Left hindlimb (tissue), 1 donor: ENCODE measurements around the gene RSRC2.
"Not testable (repeated sequence)": the region's sequence is repeated elsewhere in the genome, so short reads cannot be mapped to it uniquely, and the experiment has no call there.

Experiments used
- DNase-seq: peaks from one replicate; pipeline ENCODE4 v3.0.0-alpha.2; 2018

The RSRC2 gene, protein sequence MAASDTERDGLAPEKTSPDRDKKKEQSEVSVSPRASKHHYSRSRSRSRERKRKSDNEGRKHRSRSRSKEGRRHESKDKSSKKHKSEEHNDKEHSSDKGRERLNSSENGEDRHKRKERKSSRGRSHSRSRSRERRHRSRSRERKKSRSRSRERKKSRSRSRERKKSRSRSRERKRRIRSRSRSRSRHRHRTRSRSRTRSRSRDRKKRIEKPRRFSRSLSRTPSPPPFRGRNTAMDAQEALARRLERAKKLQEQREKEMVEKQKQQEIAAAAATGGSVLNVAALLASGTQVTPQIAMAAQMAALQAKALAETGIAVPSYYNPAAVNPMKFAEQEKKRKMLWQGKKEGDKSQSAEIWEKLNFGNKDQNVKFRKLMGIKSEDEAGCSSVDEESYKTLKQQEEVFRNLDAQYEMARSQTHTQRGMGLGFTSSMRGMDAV

GRCh38 chr12:122526683-122527477 lies at the start of gene RSRC2, which contains the start of gene KNTC1:
TSS of gene RSRC2 (minus strand) at chr12:122526936. CDS start at chr12:122526853, 83 bp downstream.
TSS of gene KNTC1 (plus strand) at chr12:122527249. CDS start at chr12:122530064, 2,815 bp downstream.
- peak; percentile 99 for DNase-seq

GRCh38 chr12:122571821-122572220 lies 45.1 kb upstream of the RSRC2 start:
- DNase-seq, result no peak

GRCh38 chr12:122570006-122570405 lies 43.3 kb upstream of the RSRC2 start:
- DNase-seq, result not testable (repeated sequence)

DNA sequence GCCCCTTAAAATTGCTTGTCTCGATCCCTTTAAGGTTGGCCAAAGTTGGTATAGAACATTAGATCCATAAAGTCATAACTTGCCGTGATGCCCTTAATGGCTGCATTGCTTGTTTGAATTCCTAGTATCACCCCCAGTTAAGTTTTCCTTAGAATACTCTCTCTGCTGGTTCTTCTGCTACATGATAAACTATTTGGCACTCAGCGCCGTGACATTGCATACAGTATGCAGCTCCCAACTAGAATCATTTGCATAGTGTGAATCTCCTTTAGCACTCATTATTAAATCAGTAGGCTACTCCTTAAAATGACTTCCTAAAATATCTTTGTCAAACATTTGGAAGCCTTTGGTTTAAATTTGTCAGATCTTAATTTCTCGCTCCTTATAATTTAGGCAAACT lies 42.6 kb upstream of the RSRC2 start:
- DNase-seq, result no peak

DNA sequence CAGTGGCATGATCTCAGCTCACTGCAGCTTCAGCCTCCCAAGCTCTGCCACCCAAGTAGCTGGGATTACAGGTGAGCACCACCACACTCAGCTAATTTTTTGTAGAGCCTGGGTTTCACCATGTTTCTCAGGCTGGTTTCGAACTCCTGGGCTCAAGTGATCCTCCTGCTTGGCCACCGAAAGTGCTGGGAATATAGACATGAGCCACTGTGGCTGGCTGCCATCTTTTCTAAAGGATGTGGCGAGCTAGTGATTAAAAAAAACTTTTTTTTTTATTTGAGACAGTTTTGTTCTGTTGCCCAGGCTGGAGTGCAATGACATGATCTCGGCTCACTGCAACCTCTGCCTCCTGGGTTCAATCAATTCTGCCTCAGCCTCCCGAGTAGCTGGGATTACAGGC lies 40.1 kb upstream of the RSRC2 start:
- not testable (repeated sequence) for DNase-seq

DNA sequence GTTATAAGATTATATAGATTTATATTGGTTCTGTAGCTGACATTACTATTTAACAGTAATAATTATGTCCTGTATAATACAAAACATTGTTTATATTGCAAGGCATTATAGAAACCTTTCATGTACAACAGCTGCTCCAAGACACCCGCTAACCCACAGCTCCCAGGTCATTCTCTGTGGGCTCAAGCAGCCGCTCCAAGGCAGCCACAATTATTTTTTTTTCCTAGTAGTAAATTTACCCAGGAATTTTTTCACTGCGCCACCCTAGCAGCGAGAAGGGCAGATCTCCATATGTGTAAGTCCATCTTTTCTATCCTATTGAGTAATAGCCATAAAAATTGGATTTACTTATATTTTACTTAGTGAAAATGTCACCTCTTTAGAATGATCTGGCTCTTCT lies 36.6 kb upstream of the RSRC2 start:
- no peak for DNase-seq

- DNase-seq, result no peak
Measured at GRCh38 chr12:122560138-122560537, 33.4 kb upstream of the RSRC2 start.

GRCh38 chr12:122558745-122559641 lies 32.3 kb upstream of the RSRC2 start:
- DNase-seq, result no peak

DNA sequence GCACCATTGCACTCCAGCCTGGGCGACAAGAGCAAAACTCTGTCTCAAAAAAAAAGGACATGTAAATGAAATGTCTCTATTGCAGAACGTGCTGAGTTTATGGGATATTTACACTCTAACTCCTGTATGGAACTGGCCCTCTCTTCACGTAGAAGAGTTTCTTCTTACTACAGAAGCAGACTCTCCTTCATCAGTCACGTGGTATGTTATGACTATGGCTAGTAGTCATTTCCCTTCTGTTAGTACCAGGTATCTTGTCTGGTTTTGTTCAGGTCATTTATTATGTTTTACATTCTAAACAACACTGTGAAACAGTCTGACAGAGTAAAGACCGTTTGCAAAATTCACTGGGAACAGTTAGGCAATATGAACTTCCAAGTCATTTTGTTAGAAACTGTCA lies 20.6 kb upstream of the RSRC2 start:
- DNase-seq, result no peak

- DNase-seq, result no peak
Measured at GRCh38 chr12:122545855-122546254, 19.1 kb upstream of the RSRC2 start.

DNA sequence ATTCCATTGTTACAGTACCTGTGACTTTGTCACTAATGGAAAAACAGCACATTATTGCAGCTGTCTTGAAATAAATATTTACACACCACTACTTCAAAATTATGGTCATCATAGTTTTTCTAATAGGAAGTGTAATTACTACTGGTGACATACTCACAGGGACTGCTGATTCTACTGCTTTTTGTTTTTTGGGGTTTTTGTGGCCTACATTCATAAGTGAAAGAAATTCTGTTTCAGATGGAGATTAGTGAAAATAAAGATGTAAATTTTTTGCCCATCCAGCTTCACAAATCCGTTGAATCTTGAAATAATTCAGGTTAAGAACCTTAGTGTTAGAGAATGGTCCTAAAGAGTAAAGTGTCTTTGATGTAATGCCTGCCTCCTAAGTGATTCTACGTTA lies 17.8 kb upstream of the RSRC2 start:
- DNase-seq, result no peak

- no peak for DNase-seq
Measured at GRCh38 chr12:122538496-122538895, 11.8 kb upstream of the RSRC2 start.

DNA sequence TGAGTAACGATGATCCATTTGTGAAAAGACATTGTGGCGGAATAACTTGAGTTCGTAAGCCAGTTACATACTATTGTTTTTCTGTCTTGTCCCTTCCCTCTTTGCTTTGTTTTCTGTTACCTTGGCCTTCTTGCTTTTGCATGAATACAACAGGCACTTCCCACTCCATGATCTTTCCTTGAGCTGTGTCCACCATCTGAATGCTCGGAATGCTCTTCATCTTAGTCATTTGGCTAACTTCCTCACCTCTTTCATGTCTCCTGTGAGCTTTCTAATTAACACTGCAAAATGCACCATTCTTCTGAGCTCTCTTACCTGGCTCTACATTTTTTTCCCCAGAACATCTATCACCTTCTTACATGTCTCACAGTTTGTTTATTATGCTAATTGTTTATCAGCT lies 10.3 kb upstream of the RSRC2 start:
- no peak for DNase-seq

GRCh38 chr12:122533856-122534255 lies 7.1 kb upstream of the RSRC2 start:
- no peak for DNase-seq

GRCh38 chr12:122528992-122529391 lies 2.3 kb upstream of the RSRC2 start:
- DNase-seq, result no peak

DNA sequence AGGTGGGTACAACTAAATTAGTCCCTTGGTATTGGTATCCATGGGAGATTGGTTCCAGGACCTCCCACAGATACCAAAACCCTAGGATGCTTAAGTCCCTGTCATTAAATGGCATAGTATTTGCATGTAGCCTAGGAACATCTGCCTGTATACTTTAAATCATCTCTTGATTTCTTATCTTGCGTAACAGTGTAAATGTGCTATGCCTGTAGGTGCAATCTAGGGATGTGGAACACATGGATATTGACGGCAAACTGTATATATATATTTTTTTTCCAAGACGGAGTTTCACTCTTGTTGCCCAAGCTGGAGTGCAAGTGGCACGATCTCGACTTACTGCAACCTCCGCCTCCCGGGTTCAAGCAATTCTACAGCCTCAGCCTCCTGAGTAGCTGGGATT lies 1.8 kb upstream of the RSRC2 start:
- DNase-seq, result no peak

DNA sequence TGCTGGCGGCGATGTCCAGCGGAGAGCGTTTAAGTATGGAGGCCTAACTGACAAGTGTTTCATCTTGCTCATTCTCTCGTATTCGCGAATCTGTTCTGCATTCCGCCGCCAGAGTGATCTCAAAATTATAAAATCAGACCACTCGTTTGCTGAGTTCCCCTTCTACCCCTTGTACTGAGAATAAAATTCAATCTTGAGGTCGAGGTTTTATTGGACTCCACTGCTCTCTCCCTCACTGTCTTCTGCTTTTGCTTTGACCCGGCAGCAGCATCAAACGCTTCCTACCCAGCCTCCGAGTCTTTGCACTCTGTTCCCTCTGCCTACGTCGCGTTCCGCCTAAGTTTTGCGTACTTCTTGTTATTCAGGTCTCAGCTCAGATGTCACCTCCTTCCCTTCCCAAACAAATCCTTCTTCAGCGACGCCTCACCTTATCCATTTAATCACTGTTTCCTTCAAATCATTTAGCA lies 775 bp upstream of the RSRC2 start:
- no peak for DNase-seq

DNA sequence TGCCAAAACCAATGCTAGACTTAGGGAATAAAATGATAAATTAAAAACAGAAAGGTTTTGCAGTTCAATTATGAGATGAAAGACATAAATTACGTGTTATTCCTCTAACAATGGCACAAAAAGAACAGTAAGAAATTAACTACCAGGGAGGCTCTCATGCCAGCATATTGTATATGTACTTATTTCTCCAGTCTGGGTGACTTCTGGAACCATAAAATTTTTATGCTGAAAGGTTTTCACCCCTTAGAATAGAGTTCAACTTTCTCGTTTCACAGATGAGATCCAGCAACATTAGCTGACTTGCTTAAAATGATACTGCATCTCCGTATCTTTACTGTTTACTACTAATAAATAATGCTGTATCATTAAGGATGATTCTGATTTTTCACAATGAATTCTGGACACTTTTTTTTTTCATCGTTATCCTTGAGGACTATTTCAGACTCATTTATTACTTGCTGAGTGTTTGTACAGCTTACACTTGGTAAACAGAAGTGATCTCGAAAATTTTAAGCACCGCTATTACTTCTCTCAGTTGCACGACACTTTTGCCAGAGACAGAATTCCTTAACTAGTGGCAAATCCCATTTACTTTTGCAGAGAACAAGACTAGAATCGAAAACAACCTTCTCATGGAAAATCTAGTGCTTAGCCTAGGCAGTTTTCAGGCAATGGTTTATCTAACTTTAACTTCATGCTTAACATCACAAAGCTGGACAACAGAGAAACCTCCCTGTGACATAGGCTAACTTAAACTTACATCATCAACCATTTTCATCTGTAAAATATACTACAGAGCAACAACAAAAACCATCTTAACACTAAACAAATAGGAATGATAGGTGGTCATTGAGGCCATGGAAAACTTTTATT lies 2.7 kb downstream of the RSRC2 start:
- no peak for DNase-seq

GRCh38 chr12:122523280-122523679 lies 3.5 kb downstream of the RSRC2 start:
- no peak for DNase-seq

DNA sequence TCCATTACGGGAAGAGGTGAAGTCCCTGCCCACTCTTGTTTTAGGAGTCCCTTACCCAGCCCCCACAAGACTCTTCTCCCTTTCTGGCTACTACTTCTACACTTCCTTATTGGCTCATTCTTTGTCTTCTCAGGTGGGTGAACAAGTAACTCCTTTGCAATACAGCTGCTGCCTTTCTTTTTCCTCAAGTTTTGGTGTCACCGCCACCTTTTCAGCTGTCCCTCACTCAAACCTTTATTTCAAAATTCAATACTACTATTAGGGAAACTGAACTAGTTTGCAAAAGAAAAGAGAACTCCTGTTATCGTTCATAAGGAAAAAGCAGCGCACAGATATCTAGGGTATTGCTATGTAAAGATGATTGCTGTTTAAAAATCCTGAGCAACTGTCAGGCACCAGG lies 6.1 kb downstream of the RSRC2 start:
- DNase-seq, result no peak

GRCh38 chr12:122519418-122519817 lies 7.3 kb downstream of the RSRC2 start:
- no peak for DNase-seq

DNA sequence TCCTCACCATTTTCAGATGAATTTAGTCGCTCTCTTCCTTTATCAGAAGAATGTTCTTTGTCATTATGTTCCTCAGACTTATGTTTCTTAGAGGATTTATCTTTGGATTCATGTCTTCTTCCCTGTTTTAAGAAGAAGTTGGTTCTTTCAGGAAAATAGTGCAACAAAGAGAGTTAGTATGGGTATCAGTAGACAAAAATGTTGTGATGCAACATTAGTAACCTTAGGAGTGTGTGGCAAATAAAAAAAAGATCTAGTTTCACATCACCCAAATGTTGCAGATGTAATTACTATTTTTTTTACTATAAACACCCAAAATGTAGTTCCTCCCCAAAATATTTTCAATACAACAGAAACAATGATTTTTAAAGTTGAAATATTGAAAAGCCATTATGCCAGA lies 7.8 kb downstream of the RSRC2 start:
- DNase-seq, result no peak
